WTC11 (cell line): ENCODE measurements around the gene MED10. TPM values are rescaled to one million over a fixed set of nuclear protein-coding genes. Genes with fewer than 3 reads are reported as not detected.

Source experiments
- ATAC-seq: fragments of 200-7000 bp; cut with Tn5 transposase; 2 replicates; pipeline ENCODE4 v1.10.0; 2021; ENCODE audit warnings: mild to moderate bottlenecking, moderate library complexity
- CTCF ChIA-PET: fragments of 300-600 bp; sonication (Branson Sonifier 250); formaldehyde crosslinking; loops from one replicate; lab custom pipeline; 2021; ENCODE audit warnings: antibody characterized with exemption; lab: Charles Lee
- POLR2A ChIA-PET: fragments of 350-600 bp; sonication (Branson Sonifier 250); formaldehyde crosslinking; loops from one replicate; lab custom pipeline; 2021; ENCODE audit warnings: antibody characterized with exemption; lab: Charles Lee
- DNase-seq: peaks from one replicate; pipeline ENCODE4 v3.0.0; 2021; ENCODE audit warnings: low spot score
- H3K27ac Mint-ChIP-seq: 2 replicates; pipeline ENCODE4 v1.8.0; 2021; ENCODE audit warnings: mixed read lengths
- H3K27me3 Mint-ChIP-seq: 2 replicates; pipeline ENCODE4 v1.8.0; 2021; ENCODE audit warnings: low read depth, mild to moderate bottlenecking, moderate library complexity, mixed read lengths
- H3K36me3 Mint-ChIP-seq: 2 replicates; pipeline ENCODE4 v1.8.0; 2021; ENCODE audit warnings: mixed read lengths
- H3K4me1 Mint-ChIP-seq: 2 replicates; pipeline ENCODE4 v1.8.0; 2022; ENCODE audit warnings: mixed read lengths
- H3K4me3 Mint-ChIP-seq: 2 replicates; pipeline ENCODE4 v1.8.0; 2021; ENCODE audit warnings: mild to moderate bottlenecking, moderate library complexity, mixed read lengths
- H3K9me3 Mint-ChIP-seq: 2 replicates; pipeline ENCODE4 v1.8.0; 2021; ENCODE audit warnings: mixed read lengths
- CDX4 ChIP-seq: fragments of 250-450 bp; sonication (Bioruptor Pico); IDR thresholded peaks from 2 replicates; pipeline ENCODE4 v1.9.0; 2021; ENCODE audit warnings: moderate library complexity, mild to moderate bottlenecking, inconsistent platforms, borderline replicate concordance
- CREB1 ChIP-seq: sonication (generic); formaldehyde crosslinking; IDR thresholded peaks from 2 replicates; pipeline ENCODE4 v1.8.0; 2023; ENCODE audit warnings: mild to moderate bottlenecking, missing genetic modification reagents
- CREM ChIP-seq: sonication (generic); formaldehyde crosslinking; IDR thresholded peaks from 2 replicates; pipeline ENCODE4 v1.8.1; 2022; ENCODE audit warnings: mild to moderate bottlenecking, missing genetic modification reagents, moderate library complexity
- E2F5 ChIP-seq: sonication (generic); formaldehyde crosslinking; IDR thresholded peaks from 2 replicates; pipeline ENCODE4 v1.8.1; 2022; ENCODE audit warnings: mild to moderate bottlenecking, moderate library complexity, missing genetic modification reagents
- ERG ChIP-seq: fragments of 250-450 bp; sonication (Bioruptor Pico); IDR thresholded peaks from 2 replicates; pipeline ENCODE4 v1.8.0; 2021; ENCODE audit warnings: mild to moderate bottlenecking
- FOXK1 ChIP-seq: sonication (generic); formaldehyde crosslinking; IDR thresholded peaks from 2 replicates; pipeline ENCODE4 v1.8.0; 2022; ENCODE audit warnings: mild to moderate bottlenecking, moderate library complexity, missing genetic modification reagents
- GTF2I ChIP-seq: fragments of 250-450 bp; sonication (Bioruptor Pico); conservative IDR thresholded peaks from 2 replicates; pipeline ENCODE4 v1.4.0; 2021; ENCODE audit warnings: mild to moderate bottlenecking
- JAZF1 ChIP-seq: fragments of 250-450 bp; sonication (Bioruptor Pico); IDR thresholded peaks from 2 replicates; pipeline ENCODE4 v1.9.0; 2021; ENCODE audit warnings: moderate library complexity, mild to moderate bottlenecking, inconsistent platforms
- JUN ChIP-seq: sonication (generic); formaldehyde crosslinking; IDR thresholded peaks from 2 replicates; pipeline ENCODE4 v1.8.0; 2023; ENCODE audit warnings: mild to moderate bottlenecking, missing genetic modification reagents
- KAT7 ChIP-seq: sonication (generic); formaldehyde crosslinking; IDR thresholded peaks from 2 replicates; pipeline ENCODE4 v1.8.1; 2023; ENCODE audit warnings: missing genetic modification reagents, mild to moderate bottlenecking, borderline replicate concordance
- MXD4 ChIP-seq: fragments of 250-450 bp; sonication (Bioruptor Pico); IDR thresholded peaks from 2 replicates; pipeline ENCODE4 v1.8.0; 2021; ENCODE audit warnings: mild to moderate bottlenecking, moderate library complexity, borderline replicate concordance
- SMAD3 ChIP-seq: sonication (generic); formaldehyde crosslinking; IDR thresholded peaks from 2 replicates; pipeline ENCODE4 v1.8.0; 2022; ENCODE audit warnings: missing genetic modification reagents, mild to moderate bottlenecking, borderline replicate concordance
- ZBTB43 ChIP-seq: sonication (generic); formaldehyde crosslinking; IDR thresholded peaks from 2 replicates; pipeline ENCODE4 v1.8.1; 2023; ENCODE audit warnings: mild to moderate bottlenecking, missing genetic modification reagents
- ZNF263 ChIP-seq: sonication (generic); formaldehyde crosslinking; IDR thresholded peaks from 2 replicates; pipeline ENCODE4 v1.8.1; 2022; ENCODE audit warnings: low read depth, mild to moderate bottlenecking, moderate library complexity, missing genetic modification reagents
- ZNF317 ChIP-seq: sonication (generic); formaldehyde crosslinking; IDR thresholded peaks from 2 replicates; pipeline ENCODE4 v1.8.1; 2023; ENCODE audit warnings: low read depth, mild to moderate bottlenecking, moderate library complexity, missing genetic modification reagents, borderline replicate concordance
- ZNF416 ChIP-seq: fragments of 250-450 bp; sonication (Bioruptor Pico); IDR thresholded peaks from 2 replicates; pipeline ENCODE4 v1.9.0; 2021; ENCODE audit warnings: mild to moderate bottlenecking, inconsistent platforms
- ZNF423 ChIP-seq: fragments of 250-450 bp; sonication (Bioruptor Pico); IDR thresholded peaks from 2 replicates; pipeline ENCODE4 v2.1.2; 2022; ENCODE audit warnings: mild to moderate bottlenecking, moderate library complexity
- total RNA-seq: library from RNA; stranded (reverse); gene quantifications from 3 replicates; pipeline ENCODE4 v1.2.3, GENCODE V29; 2021

The MED10 gene
- total RNA-seq, 1 experiment from 2014 or later = 17.2 TPM

GRCh38 chr5:6394429-6395101 lies 16.2 kb upstream of the MED10 start:
- H3K4me3 Mint-ChIP-seq = no peak overlapping the region
- ATAC-seq (no peak), DNase-seq (no peak)
- no peaks in the 10 kb centered on the region for H3K4me1 Mint-ChIP-seq
- H3K9me3 Mint-ChIP-seq = peaks cover 6% of the 10 kb centered on the region
- no peak for TF ChIP-seq JUN (CRISPR knock-in tag)
- no peak for TF ChIP-seq MXD4
- no peak for TF ChIP-seq JAZF1
- POLR2A ChIA-PET = no interaction called here
- CTCF ChIA-PET = interaction anchor here (1.5 kb wide), 1 partner anchor 41 kb away, joined by 3 read pairs; no protein-coding TSS in a partner anchor
- no peaks in the 10 kb centered on the region for H3K36me3 Mint-ChIP-seq
- H3K27ac Mint-ChIP-seq = no peak overlapping the region
- H3K27me3 Mint-ChIP-seq = peaks cover 26% of the 10 kb centered on the region

GRCh38 chr5:6393596-6394194 lies 15.3 kb upstream of the MED10 start:
- ChIA-PET POLR2A (no interaction called here), CTCF (interaction anchor here (1.5 kb wide), 1 partner anchor 42 kb away, joined by 3 read pairs; no protein-coding TSS in a partner anchor)
- TF ChIP-seq CREB1 = no peak
- no peak for TF ChIP-seq ZNF416
- TF ChIP-seq ZNF423 (CRISPR knock-in tag) = no peak
- TF ChIP-seq CREM (CRISPR knock-in tag) = no peak
- TF ChIP-seq ZNF317 (CRISPR knock-in tag) = no peak
- no peak for TF ChIP-seq ERG (CRISPR knock-in tag)
- TF ChIP-seq CDX4 (CRISPR knock-in tag) = no peak
- ATAC-seq = no peak
- no peak overlapping the region for H3K4me3 Mint-ChIP-seq
- H3K4me1 Mint-ChIP-seq = no peaks in the 10 kb centered on the region
- peaks cover 6% of the 10 kb centered on the region for H3K9me3 Mint-ChIP-seq
- no peaks in the 10 kb centered on the region for H3K36me3 Mint-ChIP-seq
- H3K27me3 Mint-ChIP-seq = peaks cover 26% of the 10 kb centered on the region
- no peak overlapping the region for H3K27ac Mint-ChIP-seq
- DNase-seq = no peak

- H3K27me3 Mint-ChIP-seq = peaks cover 26% of the 10 kb centered on the region
- H3K27ac Mint-ChIP-seq = no peak overlapping the region
- H3K9me3 Mint-ChIP-seq = peaks cover under 1% of the 10 kb centered on the region
- ATAC-seq (peak; percentile 60), DNase-seq (no peak)
- POLR2A ChIA-PET = no interaction called here
- TF ChIP-seq E2F5 (CRISPR knock-in tag) (no peak), KAT7 (CRISPR knock-in tag) (no peak), FOXK1 (CRISPR knock-in tag) (no peak), SMAD3 (CRISPR knock-in tag) (no peak), ZBTB43 (CRISPR knock-in tag) (no peak), ERG (CRISPR knock-in tag) (no peak), GTF2I (no peak), ZNF263 (CRISPR knock-in tag) (no peak), JAZF1 (no peak)
- no peaks in the 10 kb centered on the region for H3K4me1 Mint-ChIP-seq
- H3K4me3 Mint-ChIP-seq = no peak overlapping the region
- CTCF ChIA-PET = no interaction called here
- H3K36me3 Mint-ChIP-seq = no peaks in the 10 kb centered on the region
Measured at GRCh38 chr5:6392561-6392960, 14.2 kb upstream of the MED10 start.
